GM23338 (cell line): ENCODE data around the gene CYFIP2. TPM values are rescaled to one million over a fixed set of nuclear protein-coding genes. Genes with fewer than 3 reads are reported as not detected.

Experiments used
- ATAC-seq: fragments of 200-7000 bp; cut with Tn5 transposase; 3 replicates; pipeline ENCODE4 v1.9.1; 2020
- DNase-seq: peaks from one replicate; pipeline ENCODE4 v3.0.0-alpha.2; 2015; ENCODE audit warnings: low spot score
- H2AFZ ChIP-seq: fragments of 200-600 bp; sonication (generic); 2 replicates; pipeline ENCODE4 v1.8.0; 2016; ENCODE audit warnings: antibody characterized with exemption, mild to moderate bottlenecking, moderate library complexity
- H3F3A ChIP-seq: fragments of 200-600 bp; sonication (generic); replicated peaks from 2 replicates; pipeline ENCODE4 v1.8.0; 2017; ENCODE audit warnings: antibody characterized with exemption, mixed run types, low read depth
- H3K27ac ChIP-seq: fragments of 200-600 bp; sonication (generic); 2 replicates; pipeline ENCODE4 v1.6.1; 2016; ENCODE audit warnings: low read depth
- H3K27me3 ChIP-seq: fragments of 200-600 bp; sonication (generic); 2 replicates; pipeline ENCODE4 v1.8.0; 2016; ENCODE audit warnings: mild to moderate bottlenecking, mixed run types, moderate library complexity; ENCODE audit not compliant: insufficient read depth
- H3K36me3 ChIP-seq: fragments of 200-600 bp; sonication (generic); 2 replicates; pipeline ENCODE4 v1.8.0; 2016; ENCODE audit warnings: mild to moderate bottlenecking; ENCODE audit not compliant: insufficient read depth
- H3K4me1 ChIP-seq: fragments of 200-600 bp; sonication (generic); 2 replicates; pipeline ENCODE4 v1.8.0; 2016; ENCODE audit warnings: mild to moderate bottlenecking, moderate library complexity; ENCODE audit not compliant: insufficient read depth
- H3K4me2 ChIP-seq: fragments of 200-600 bp; sonication (generic); 2 replicates; pipeline ENCODE4 v1.7.1; 2017; ENCODE audit warnings: mixed run types
- H3K4me3 ChIP-seq: fragments of 200-600 bp; sonication (generic); 2 replicates; pipeline ENCODE4 v1.6.1; 2016; ENCODE audit warnings: mixed run types
- H3K79me2 ChIP-seq: fragments of 200-600 bp; sonication (generic); replicated peaks from 2 replicates; pipeline ENCODE4 v1.8.0; 2017; ENCODE audit warnings: mild to moderate bottlenecking; ENCODE audit not compliant: insufficient read depth
- H3K9me2 ChIP-seq: fragments of 200-600 bp; sonication (generic); 2 replicates; pipeline ENCODE4 v1.8.0; 2017; ENCODE audit not compliant: insufficient read depth
- H4K20me1 ChIP-seq: fragments of 200-600 bp; sonication (generic); replicated peaks from 2 replicates; pipeline ENCODE4 v1.8.0; 2017; ENCODE audit warnings: mild to moderate bottlenecking; ENCODE audit not compliant: insufficient read depth
- H3K27ac Mint-ChIP-seq: 2 replicates; pipeline ENCODE4 v1.8.0; 2020; ENCODE audit warnings: inconsistent platforms, mild to moderate bottlenecking, moderate library complexity, mixed read lengths
- H3K27me3 Mint-ChIP-seq: 3 replicates; pipeline ENCODE4 v1.8.0; 2022; ENCODE audit warnings: low read depth, mild to moderate bottlenecking, moderate library complexity, mixed read lengths, inconsistent platforms; ENCODE audit not compliant: insufficient read depth, poor library complexity
- H3K36me3 Mint-ChIP-seq: 3 replicates; pipeline ENCODE4 v1.8.0; 2021; ENCODE audit warnings: low read depth, mild to moderate bottlenecking, inconsistent platforms, moderate library complexity, mixed read lengths
- H3K4me1 Mint-ChIP-seq: 3 replicates; pipeline ENCODE4 v1.8.0; 2020; ENCODE audit warnings: mild to moderate bottlenecking, inconsistent platforms, mixed read lengths
- H3K4me3 Mint-ChIP-seq: 3 replicates; pipeline ENCODE4 v1.8.0; 2021; ENCODE audit warnings: moderate library complexity, mild to moderate bottlenecking, inconsistent platforms, mixed read lengths
- H3K9me3 Mint-ChIP-seq: 3 replicates; pipeline ENCODE4 v1.8.0; 2020; ENCODE audit warnings: moderate library complexity, mild to moderate bottlenecking, inconsistent platforms, mixed read lengths
- CREB1 ChIP-seq: fragments of 250-450 bp; sonication (Bioruptor Pico); IDR thresholded peaks from 2 replicates; pipeline ENCODE4 v1.5.0; 2020; ENCODE audit warnings: low read depth, mild to moderate bottlenecking, moderate library complexity
- CTCF ChIP-seq, 2 experiments: fragments of 200-600 bp in 1 of 2; sonication (generic) in 1 of 2; conservative IDR thresholded peaks; 2 replicates each; pipeline versions ENCODE4 v1.5.1 to v1.6.1; 2016 to 2017; ENCODE audit warnings: antibody characterized with exemption in 2 of 2, low read depth in 2 of 2, mild to moderate bottlenecking in 2 of 2, moderate library complexity in 1 of 2
- ETS1 ChIP-seq: IDR thresholded peaks from 2 replicates; pipeline ENCODE4 v1.6.1; 2016; ENCODE audit warnings: antibody characterized with exemption
- EZH2 ChIP-seq: fragments of 200-600 bp; sonication (generic); IDR thresholded peaks from one replicate; pipeline ENCODE4 v1.8.0; 2017; ENCODE audit warnings: antibody characterized with exemption, mild to moderate bottlenecking, low read depth; ENCODE audit not compliant: unreplicated experiment
- EZH2phosphoT487 ChIP-seq: fragments of 200-600 bp; sonication (generic); IDR thresholded peaks from one replicate; pipeline ENCODE4 v1.8.1; 2018; ENCODE audit warnings: antibody characterized with exemption; ENCODE audit not compliant: unreplicated experiment
- JUNB ChIP-seq: IDR thresholded peaks from one replicate; pipeline ENCODE4 v1.6.1; 2016; ENCODE audit warnings: antibody characterized with exemption; ENCODE audit not compliant: unreplicated experiment
- NANOG ChIP-seq: IDR thresholded peaks from 2 replicates; pipeline ENCODE4 v1.6.1; 2016; ENCODE audit warnings: antibody characterized with exemption, borderline replicate concordance
- POLR2AphosphoS5 ChIP-seq: IDR thresholded peaks from 2 replicates; pipeline ENCODE4 v1.6.1; 2016; ENCODE audit warnings: antibody characterized with exemption, low read depth
- REST ChIP-seq: IDR thresholded peaks from one replicate; pipeline ENCODE4 v1.6.1; 2018; ENCODE audit warnings: antibody characterized with exemption; ENCODE audit not compliant: unreplicated experiment
- STAT1 ChIP-seq: IDR thresholded peaks from one replicate; pipeline ENCODE4 v1.6.1; 2016; ENCODE audit warnings: antibody characterized with exemption; ENCODE audit not compliant: unreplicated experiment
- ZNF114 ChIP-seq: fragments of 250-450 bp; sonication (Bioruptor Pico); IDR thresholded peaks from 2 replicates; pipeline ENCODE4 v1.5.0; 2020; ENCODE audit warnings: mild to moderate bottlenecking, moderate library complexity
- ZNF331 ChIP-seq: fragments of 250-450 bp; sonication (Bioruptor Pico); IDR thresholded peaks from 2 replicates; pipeline ENCODE4 v1.5.0; 2020; ENCODE audit warnings: low read depth, mild to moderate bottlenecking, moderate library complexity
- ZNF462 ChIP-seq: fragments of 250-450 bp; sonication (Bioruptor Pico); IDR thresholded peaks from 2 replicates; pipeline ENCODE4 v1.5.0; 2020; ENCODE audit warnings: mild to moderate bottlenecking, moderate library complexity
- polyA plus RNA-seq: library from polyadenylated mRNA; unstranded; fragments of >200 nt; fragmentation: Nextera tagmentation; extraction: Ambion mirVana; gene quantifications from 2 replicates; pipeline ENCODE4 v1.2.1, GENCODE V29; 2016
- total RNA-seq: library from RNA; depleted of rRNA; stranded (reverse); fragments of >200 nt; shearing (Covaris generic); gene quantifications from 2 replicates; pipeline ENCODE4 v1.2.3, GENCODE V29; 2014

Gene CYFIP2
- total and polyA plus RNA-seq, 2 experiments from 2014 or later = 54.1 to 98.4 TPM

- no peaks in the 10 kb centered on the region for H4K20me1 ChIP-seq
- Mint-ChIP-seq H3K9me3 (no peaks in the 10 kb centered on the region; the same call in 2 of the 3 replicates), H3K27ac (no peak overlapping the region), H3K4me1 (no peaks in the 10 kb centered on the region), H3K36me3 (peaks cover 21% of the 10 kb centered on the region), H3K27me3 (no peaks in the 10 kb centered on the region), H3K4me3 (no peak overlapping the region)
- no peak overlapping the region for H2AFZ ChIP-seq
- no peaks in the 10 kb centered on the region for H3K36me3 ChIP-seq
- no peak for ATAC-seq
- no peaks in the 10 kb centered on the region for H3F3A ChIP-seq
- TF ChIP-seq ETS1 = no peak
- no peak for TF ChIP-seq STAT1
- no peak for TF ChIP-seq ZNF331
- TF ChIP-seq EZH2phosphoT487 = no peak
- no peak for TF ChIP-seq CTCF (conservative IDR thresholded peaks at IDR 0.05; ENCODE audit: low read depth in 2 of 2)
- TF ChIP-seq ZNF462 = no peak
- TF ChIP-seq ZNF114 (CRISPR knock-in tag) = no peak
- TF ChIP-seq CREB1 = no peak
- no peak for TF ChIP-seq POLR2AphosphoS5
- no peak for TF ChIP-seq REST
- TF ChIP-seq NANOG = no peak
- TF ChIP-seq EZH2 = no peak
- TF ChIP-seq JUNB = no peak
- DNase-seq = no peak
- no peak overlapping the region for H3K27ac ChIP-seq
- no peaks in the 10 kb centered on the region for H3K4me1 ChIP-seq
- H3K4me2 ChIP-seq = no peak overlapping the region
- H3K9me2 ChIP-seq = no peaks in the 10 kb centered on the region
- no peaks in the 10 kb centered on the region for H3K79me2 ChIP-seq
- no peak overlapping the region for H3K4me3 ChIP-seq
- H3K27me3 ChIP-seq = no peaks in the 10 kb centered on the region
Observed at GRCh38 chr5:157359356-157360055, 93.6 kb downstream of the CYFIP2 start.
